K562 treated with DMSO at 1 percent for 4 hours (cell line): ENCODE results near the gene FAM200B. TPM values are rescaled to one million over a fixed set of nuclear protein-coding genes. Genes with fewer than 3 reads are reported as not detected.

ENCODE experiments used
- total RNA-seq: library from RNA; unstranded; fragments of 300-600 nt; gene quantifications from 2 replicates; pipeline ENCODE4 v1.2.3, GENCODE V29; 2022; ENCODE audit not compliant: insufficient read depth

The FAM200B gene
- total RNA-seq = 14.0 and 22.1 TPM in 2 replicates

DNA sequence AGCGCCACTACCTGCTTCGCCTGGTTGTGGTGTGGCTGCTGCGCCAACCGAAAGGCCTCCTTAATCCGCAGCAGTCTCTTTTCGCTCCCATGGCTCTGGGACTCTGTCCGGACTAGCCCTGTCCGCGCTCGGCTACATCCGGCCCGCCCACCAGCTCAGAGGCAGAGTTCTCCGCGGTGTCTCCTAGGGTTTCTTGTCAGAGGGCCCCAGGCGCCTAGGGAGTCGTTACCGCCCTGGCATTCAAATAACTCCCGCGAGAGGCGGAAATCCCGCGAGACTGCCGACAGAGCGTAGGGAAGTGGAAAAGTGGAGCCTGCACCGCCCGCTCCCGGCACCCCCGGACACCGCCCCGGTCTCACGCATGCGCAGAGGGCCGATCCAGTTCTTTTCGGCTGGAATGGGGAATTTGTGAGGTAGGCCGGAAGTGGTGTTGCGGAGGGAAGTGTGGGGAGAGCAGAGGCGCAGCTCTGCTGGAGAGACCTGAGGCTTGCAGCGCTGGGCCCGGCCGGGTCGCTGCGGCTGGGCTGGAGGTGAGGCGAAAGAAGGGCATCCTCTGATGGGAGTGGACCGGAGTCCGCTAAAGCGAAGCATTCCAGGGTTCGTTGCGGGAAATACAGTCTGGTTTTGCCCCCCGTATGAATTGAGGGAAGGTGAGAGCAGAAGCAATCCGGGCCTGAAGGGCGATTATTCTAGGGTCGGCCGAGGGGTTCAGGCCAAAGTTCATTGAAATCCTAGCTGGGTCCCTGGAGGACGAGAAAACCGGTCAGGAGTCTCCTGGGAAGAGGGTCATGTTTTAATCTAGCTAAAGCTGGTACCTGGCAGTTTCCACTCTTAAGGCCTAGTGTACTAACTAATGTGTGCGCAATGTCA is at the start of gene FAM200B:
TSS of gene FAM200B (plus strand) at position 456 of the 870 bp plus-strand sequence. CDS start 5,151 bp downstream, outside the sequence.

GRCh38 chr4:15655223-15656037 is 26.2 kb upstream of the FAM200B start, which contains the start of gene FBXL5:
TSS of gene FBXL5 (minus strand) at chr4:15655357. CDS start at chr4:15655287, 70 bp downstream.

GRCh38 chr4:15702941-15703403 is 21.3 kb downstream of the FAM200B start, which contains the start of gene BST1:
TSS of gene BST1 (plus strand) at chr4:15703065. CDS start at chr4:15703145, 80 bp downstream.

Other genes starting within 250 kb of the FAM200B start
- gene CC2D2A, start 211.9 kb upstream of the FAM200B start, total RNA-seq = 4.4 and 6.8 TPM in 2 replicates
- 22.3 and 24.1 TPM in 2 replicates for gene FBXL5, start 26.5 kb upstream of the FAM200B start, total RNA-seq
- gene BST1, start 21.2 kb downstream of the FAM200B start, total RNA-seq = not detected in 2 replicates
- not detected in 2 replicates for gene CD38, start 96.5 kb downstream of the FAM200B start, total RNA-seq